Measurements from ENCODE around the gene ZNF592.

ZNF592 gene

DNA sequence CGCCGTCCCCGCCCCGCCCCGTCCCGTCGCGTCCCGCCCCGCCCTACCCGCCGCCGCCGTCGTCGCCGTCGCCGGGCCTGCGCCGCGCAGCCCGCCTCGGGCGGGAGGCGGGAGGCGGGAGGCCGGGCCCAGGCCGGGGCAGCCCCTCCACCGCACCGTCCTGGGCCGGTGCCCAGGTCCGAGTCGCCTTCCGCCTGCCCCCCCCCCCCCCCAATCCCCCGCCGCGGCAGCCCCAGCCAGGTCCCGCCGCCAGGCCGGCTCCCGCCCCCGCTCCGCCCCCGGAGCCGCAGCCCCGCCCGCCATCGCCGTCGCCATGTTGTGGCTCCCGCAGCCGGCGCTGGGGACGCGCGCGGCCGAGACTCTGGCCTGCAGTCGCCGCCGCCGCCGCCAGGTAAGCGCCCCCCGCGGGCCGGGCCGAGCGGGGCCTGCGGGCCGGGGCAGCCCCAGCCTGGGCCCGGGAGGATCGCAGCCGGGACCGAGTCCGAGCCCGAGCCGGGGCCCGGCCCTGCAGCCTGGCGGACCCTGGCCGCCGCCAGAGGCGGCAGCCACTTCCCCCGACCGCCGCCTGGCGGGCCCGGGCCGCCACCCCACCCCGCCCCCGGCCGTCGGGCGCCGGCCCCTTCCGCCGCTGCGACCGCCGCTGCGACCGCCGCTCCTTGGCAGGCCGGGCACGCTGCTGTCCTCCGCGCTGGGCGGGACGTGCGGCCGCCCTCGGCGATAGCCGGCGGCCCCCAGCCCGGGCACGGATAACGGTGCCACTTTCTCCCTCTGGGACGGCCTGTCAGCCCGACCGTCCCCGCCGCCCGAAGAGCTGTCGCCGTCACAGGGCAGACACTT, at the start of gene ZNF592:
Gene ZNF592 (plus strand): TSS at position 319 of the 837 bp plus-strand sequence. CDS start 34,084 bp downstream, outside the sequence.
- H3K27ac ChIP-seq = peak within 1 kb of the TSS; percentile 100
- H3K9me3 ChIP-seq = no peaks in the 10 kb centered on the region
- no peaks in the 10 kb centered on the region for H3K27me3 ChIP-seq
- H3K4me3 ChIP-seq (ENCODE audit: low read depth in 1 of 2, low read length in 1 of 2) = peak within 1 kb of the TSS; percentile 95
- peak; percentile 23 for TF ChIP-seq CTCF (IDR thresholded peaks at IDR 0.05)
- H3K4me1 ChIP-seq (ENCODE audit: control insufficient read depth in 1 of 2, insufficient read depth in 1 of 2, low read depth in 1 of 2, low read length in 1 of 2) = peaks cover 61 to 62% of the 10 kb centered on the region in 2 experiments
- H3K36me3 ChIP-seq = peaks cover 2% of the 10 kb centered on the region

GRCh38 chr15:84699538-84700191, 48.7 kb upstream of the ZNF592 start:
- no peaks in the 10 kb centered on the region for H3K9me3 ChIP-seq
- peaks cover 8 to 26% of the 10 kb centered on the region in 2 experiments for H3K4me1 ChIP-seq (ENCODE audit: control insufficient read depth in 1 of 2, insufficient read depth in 1 of 2, low read depth in 1 of 2, low read length in 1 of 2)
- no peak for TF ChIP-seq CTCF (IDR thresholded peaks at IDR 0.05)
- no peak overlapping the region for H3K4me3 ChIP-seq (ENCODE audit: low read depth in 1 of 2, low read length in 1 of 2)
- no peaks in the 10 kb centered on the region for H3K36me3 ChIP-seq
- H3K27me3 ChIP-seq = no peaks in the 10 kb centered on the region
- peak overlapping the region; percentile 35 for H3K27ac ChIP-seq

DNA sequence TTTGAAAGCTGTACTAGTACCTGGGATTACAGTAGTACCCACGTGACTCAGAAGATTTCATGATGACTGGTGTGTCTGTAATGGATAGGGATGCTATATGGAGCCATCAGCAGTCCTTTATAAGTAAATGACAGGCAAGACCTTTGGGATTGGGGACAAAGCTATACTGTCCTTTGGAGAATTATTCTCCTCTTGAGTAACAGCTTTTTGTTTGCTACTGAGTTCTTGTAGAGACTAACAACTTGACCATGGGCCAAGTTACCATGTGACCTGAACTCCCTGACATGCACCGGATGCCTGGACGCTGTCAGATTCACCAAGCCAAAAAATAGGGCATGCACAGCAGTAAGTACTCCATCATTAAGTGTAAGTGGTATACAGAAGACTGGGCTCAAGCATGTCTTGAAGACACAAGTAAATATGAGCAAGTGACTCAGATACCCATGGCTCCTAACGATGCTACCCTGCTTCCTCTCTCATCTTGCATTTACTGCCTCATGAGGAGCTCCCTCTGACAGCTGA, 45.4 kb upstream of the ZNF592 start:
- Histone ChIP-seq H3K4me3 (ENCODE audit: low read depth in 1 of 2, low read length in 1 of 2) (no peak overlapping the region), H3K36me3 (no peaks in the 10 kb centered on the region), H3K27me3 (no peaks in the 10 kb centered on the region), H3K4me1 (ENCODE audit: control insufficient read depth in 1 of 2, insufficient read depth in 1 of 2, low read depth in 1 of 2, low read length in 1 of 2) (peaks cover 0 to 16% of the 10 kb centered on the region in 2 experiments), H3K27ac (peak overlapping the region; percentile 61), H3K9me3 (no peaks in the 10 kb centered on the region)
- no peak for TF ChIP-seq CTCF (IDR thresholded peaks at IDR 0.05)

GRCh38 chr15:84703808-84704207, 44.6 kb upstream of the ZNF592 start:
- H3K4me1 ChIP-seq (ENCODE audit: control insufficient read depth in 1 of 2, insufficient read depth in 1 of 2, low read depth in 1 of 2, low read length in 1 of 2) = peaks cover 0 to 13% of the 10 kb centered on the region in 2 experiments

More at GRCh38 chr15:84703808-84704207, 44.6 kb upstream of the ZNF592 start:
- H3K9me3 ChIP-seq = no peaks in the 10 kb centered on the region
- H3K27me3 ChIP-seq = no peaks in the 10 kb centered on the region
- H3K27ac ChIP-seq = peak overlapping the region; percentile 61
- no peak for TF ChIP-seq CTCF (IDR thresholded peaks at IDR 0.05)
- H3K4me3 ChIP-seq (ENCODE audit: low read depth in 1 of 2, low read length in 1 of 2) = no peak overlapping the region
- H3K36me3 ChIP-seq = no peaks in the 10 kb centered on the region
